ENCODE data around the gene ACOT11. TPM values are rescaled to one million over a fixed set of nuclear protein-coding genes. Genes with fewer than 3 reads are reported as not detected.

The ACOT11 gene
- total and polyA plus RNA-seq, 2 donors (not counting 1 experiment from before 2014, with no cell fraction given), result 0.73 to 2.5 TPM

GRCh38 chr1:54559771-54560231, 11.8 kb downstream of the ACOT11 start:
- no peaks in the 10 kb centered on the region for H3K36me3 ChIP-seq (ENCODE audit: control insufficient read depth, insufficient read depth, low read length)
- H3K4me2 ChIP-seq (ENCODE audit: extremely low read depth, insufficient read depth, low read length), result no peak overlapping the region
- H3K4me1 ChIP-seq (ENCODE audit: control insufficient read depth, extremely low read depth, insufficient read depth, low read length), result no peaks in the 10 kb centered on the region
- no peak overlapping the region for H3K27ac ChIP-seq (ENCODE audit: insufficient read depth, low read length)
- DNase-seq (ENCODE audit: low read depth in 2 of 2), result no peak
- no peak overlapping the region for H3K4me3 ChIP-seq (replicated peaks in 1 of 4; ENCODE audit: control extremely low read depth in 1 of 4, insufficient read depth in 1 of 4, low read depth in 3 of 4, low read length in 4 of 4)
- no peaks in the 10 kb centered on the region for H3K27me3 ChIP-seq (ENCODE audit: control insufficient read depth, insufficient read depth, low read length)
- H3K79me2 ChIP-seq (ENCODE audit: control insufficient read depth, insufficient read depth, low read length), result no peaks in the 10 kb centered on the region
- no peak overlapping the region for H2AFZ ChIP-seq (ENCODE audit: low read length)
- no peaks in the 10 kb centered on the region for H4K20me1 ChIP-seq (ENCODE audit: control insufficient read depth, extremely low read depth, insufficient read depth, low read length)
- H3K9ac ChIP-seq (ENCODE audit: insufficient read depth, low read length), result no peak overlapping the region
- TF ChIP-seq CTCF (conservative IDR thresholded peaks at IDR 0.05 in 1 of 2, IDR thresholded peaks at IDR 0.05 in 1 of 2; ENCODE audit: low read depth in 1 of 2, low read length in 2 of 2), result no peak
- TF ChIP-seq EZH2 (IDR thresholded peaks at IDR 0.05; ENCODE audit: low read length, missing control alignments), result no peak
- H3K9me3 ChIP-seq (ENCODE audit: control insufficient read depth, insufficient read depth, low read depth, low read length), result no peaks in the 10 kb centered on the region

DNA sequence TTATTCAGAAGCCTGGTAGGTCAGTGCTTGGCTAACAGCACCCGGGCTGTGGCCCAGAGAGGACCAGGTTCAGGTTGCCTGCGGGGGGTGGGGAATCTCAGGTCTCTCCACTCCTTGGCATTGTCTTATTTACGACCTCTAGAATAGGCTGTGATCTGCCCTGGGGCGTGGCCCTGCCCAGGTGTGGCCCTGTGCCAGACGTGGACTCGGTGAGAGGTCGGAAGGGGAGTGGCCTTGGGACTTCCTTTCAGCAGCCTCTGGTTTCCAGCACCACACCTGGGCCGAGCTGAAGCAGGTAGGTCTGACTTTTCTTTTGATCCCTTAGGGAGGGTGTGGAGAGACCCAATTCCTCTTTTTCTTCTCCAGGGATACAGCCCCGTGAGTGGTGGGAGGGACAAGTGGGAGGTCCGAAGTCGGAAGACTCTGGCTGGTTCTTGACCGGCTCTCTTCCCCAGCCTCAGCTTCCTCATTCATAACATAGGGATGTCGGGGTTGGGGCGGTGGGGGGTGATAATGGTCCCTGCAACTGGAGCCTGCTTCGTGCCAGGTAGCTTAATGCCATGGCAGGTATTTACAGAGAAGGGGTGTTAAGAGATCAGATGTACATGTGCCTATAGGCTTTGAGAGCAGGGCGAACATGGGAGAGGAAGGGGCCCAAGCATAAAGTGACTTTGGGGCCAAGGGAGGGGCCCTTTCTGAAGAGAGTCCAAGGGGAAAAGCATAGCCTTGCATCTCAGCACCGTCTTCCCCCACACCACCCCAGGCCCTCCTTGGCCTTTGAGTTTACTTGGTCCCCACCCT, 16.5 kb downstream of the ACOT11 start:
- Histone ChIP-seq H3K27ac (ENCODE audit: insufficient read depth, low read length) (no peak overlapping the region), H3K4me2 (ENCODE audit: extremely low read depth, insufficient read depth, low read length) (no peak overlapping the region), H3K36me3 (ENCODE audit: control insufficient read depth, insufficient read depth, low read length) (no peaks in the 10 kb centered on the region), H3K4me1 (ENCODE audit: control insufficient read depth, extremely low read depth, insufficient read depth, low read length) (no peaks in the 10 kb centered on the region), H3K27me3 (ENCODE audit: control insufficient read depth, insufficient read depth, low read length) (no peaks in the 10 kb centered on the region), H2AFZ (ENCODE audit: low read length) (no peak overlapping the region), H3K79me2 (ENCODE audit: control insufficient read depth, insufficient read depth, low read length) (no peaks in the 10 kb centered on the region), H3K9me3 (ENCODE audit: control insufficient read depth, insufficient read depth, low read depth, low read length) (no peaks in the 10 kb centered on the region), H3K4me3 (replicated peaks in 1 of 4; ENCODE audit: control extremely low read depth in 1 of 4, insufficient read depth in 1 of 4, low read depth in 3 of 4, low read length in 4 of 4) (no peak overlapping the region), H4K20me1 (ENCODE audit: control insufficient read depth, extremely low read depth, insufficient read depth, low read length) (no peaks in the 10 kb centered on the region), H3K9ac (ENCODE audit: insufficient read depth, low read length) (no peak overlapping the region)
- TF ChIP-seq EZH2 (IDR thresholded peaks at IDR 0.05; ENCODE audit: low read length, missing control alignments) (no peak), CTCF (conservative IDR thresholded peaks at IDR 0.05 in 1 of 2, IDR thresholded peaks at IDR 0.05 in 1 of 2; ENCODE audit: low read depth in 1 of 2, low read length in 2 of 2) (no peak)
- DNase-seq (ENCODE audit: low read depth in 2 of 2), result no peak

DNA sequence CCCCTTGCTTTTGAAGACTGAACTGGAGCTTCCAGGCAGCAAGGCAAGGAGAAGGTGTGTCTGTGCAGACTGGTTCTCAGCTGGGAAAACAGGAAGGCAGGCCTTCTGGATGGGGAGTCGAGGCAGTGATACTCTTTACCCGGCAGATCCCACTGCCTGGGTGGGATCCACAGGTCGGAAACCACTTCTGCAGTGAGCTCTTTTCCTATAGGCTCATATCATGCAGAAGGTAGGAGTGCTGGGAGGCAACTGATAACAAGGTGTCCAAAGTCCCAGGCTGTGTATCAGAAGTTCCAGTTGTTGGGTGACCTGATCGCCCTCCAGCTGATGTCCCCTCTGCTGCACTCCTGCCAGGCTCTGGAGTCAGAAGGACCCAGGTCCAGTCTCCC, 17.1 kb downstream of the ACOT11 start:
- no peak for DNase-seq (ENCODE audit: low read depth in 2 of 2)
- Histone ChIP-seq H3K27ac (ENCODE audit: insufficient read depth, low read length) (no peak overlapping the region), H3K9ac (ENCODE audit: insufficient read depth, low read length) (no peak overlapping the region), H3K4me2 (ENCODE audit: extremely low read depth, insufficient read depth, low read length) (no peak overlapping the region), H3K27me3 (ENCODE audit: control insufficient read depth, insufficient read depth, low read length) (no peaks in the 10 kb centered on the region), H2AFZ (ENCODE audit: low read length) (no peak overlapping the region), H4K20me1 (ENCODE audit: control insufficient read depth, extremely low read depth, insufficient read depth, low read length) (no peaks in the 10 kb centered on the region), H3K4me3 (replicated peaks in 1 of 4; ENCODE audit: control extremely low read depth in 1 of 4, insufficient read depth in 1 of 4, low read depth in 3 of 4, low read length in 4 of 4) (no peak overlapping the region), H3K36me3 (ENCODE audit: control insufficient read depth, insufficient read depth, low read length) (no peaks in the 10 kb centered on the region), H3K4me1 (ENCODE audit: control insufficient read depth, extremely low read depth, insufficient read depth, low read length) (no peaks in the 10 kb centered on the region), H3K79me2 (ENCODE audit: control insufficient read depth, insufficient read depth, low read length) (no peaks in the 10 kb centered on the region), H3K9me3 (ENCODE audit: control insufficient read depth, insufficient read depth, low read depth, low read length) (no peaks in the 10 kb centered on the region)
- TF ChIP-seq CTCF (conservative IDR thresholded peaks at IDR 0.05 in 1 of 2, IDR thresholded peaks at IDR 0.05 in 1 of 2; ENCODE audit: low read depth in 1 of 2, low read length in 2 of 2) (no peak), EZH2 (IDR thresholded peaks at IDR 0.05; ENCODE audit: low read length, missing control alignments) (no peak)

Data from fibroblast of lung (primary cell).